ENCODE results near the gene CDH13.

GRCh38 chr16:82796047-82796446 is 169.3 kb downstream of the CDH13 start:
- TF ChIP-seq, protein P1, sequence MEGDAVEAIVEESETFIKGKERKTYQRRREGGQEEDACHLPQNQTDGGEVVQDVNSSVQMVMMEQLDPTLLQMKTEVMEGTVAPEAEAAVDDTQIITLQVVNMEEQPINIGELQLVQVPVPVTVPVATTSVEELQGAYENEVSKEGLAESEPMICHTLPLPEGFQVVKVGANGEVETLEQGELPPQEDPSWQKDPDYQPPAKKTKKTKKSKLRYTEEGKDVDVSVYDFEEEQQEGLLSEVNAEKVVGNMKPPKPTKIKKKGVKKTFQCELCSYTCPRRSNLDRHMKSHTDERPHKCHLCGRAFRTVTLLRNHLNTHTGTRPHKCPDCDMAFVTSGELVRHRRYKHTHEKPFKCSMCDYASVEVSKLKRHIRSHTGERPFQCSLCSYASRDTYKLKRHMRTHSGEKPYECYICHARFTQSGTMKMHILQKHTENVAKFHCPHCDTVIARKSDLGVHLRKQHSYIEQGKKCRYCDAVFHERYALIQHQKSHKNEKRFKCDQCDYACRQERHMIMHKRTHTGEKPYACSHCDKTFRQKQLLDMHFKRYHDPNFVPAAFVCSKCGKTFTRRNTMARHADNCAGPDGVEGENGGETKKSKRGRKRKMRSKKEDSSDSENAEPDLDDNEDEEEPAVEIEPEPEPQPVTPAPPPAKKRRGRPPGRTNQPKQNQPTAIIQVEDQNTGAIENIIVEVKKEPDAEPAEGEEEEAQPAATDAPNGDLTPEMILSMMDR (conservative IDR thresholded peaks at IDR 0.05; ENCODE audit: low read length) = no peak
- TF ChIP-seq EZH2phosphoT487 (IDR thresholded peaks at IDR 0.05; ENCODE audit: borderline replicate concordance, low read depth, low read length) = no peak

Data from OCI-LY7 (cell line).